ENCODE results near the gene KCNJ6. TPM values are rescaled to one million over a fixed set of nuclear protein-coding genes. Genes with fewer than 3 reads are reported as not detected.

KCNJ6 gene
- total RNA-seq, 1 experiment from 2014 or later, result not detected

DNA sequence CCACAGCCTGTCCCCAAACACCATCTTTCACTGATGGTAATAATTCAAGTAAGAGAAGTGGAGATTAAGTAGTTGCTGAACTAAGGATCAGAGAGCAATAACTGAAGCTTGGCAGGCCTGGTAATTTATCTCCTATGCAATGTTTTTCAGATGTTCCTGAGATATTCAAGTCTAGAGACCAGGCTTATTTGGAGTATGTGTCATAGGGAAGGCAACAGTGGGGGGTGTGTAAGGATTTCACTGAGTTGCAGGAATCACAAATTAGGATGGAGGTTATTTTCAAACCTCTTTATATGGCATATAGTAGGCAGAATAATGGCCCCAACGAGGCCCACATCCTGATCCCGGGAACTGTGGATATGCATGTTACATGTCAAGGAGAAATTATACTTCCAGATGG lies 171.7 kb downstream of the KCNJ6 start:
- no peaks in the 10 kb centered on the region for H3K9me3 ChIP-seq (ENCODE audit: control insufficient read depth in 1 of 2, insufficient read depth in 1 of 2, low read depth in 1 of 2, low read length in 2 of 2)

More for the DNA sequence above, 171.7 kb downstream of the KCNJ6 start:
- CTCF ChIA-PET, result no interaction called here
- no TSS peak for BruUV-seq (replicated peaks)
- TF ChIP-seq YY1 (IDR thresholded peaks at IDR 0.05; ENCODE audit: extremely low read depth, insufficient replicate concordance, low read depth, low read length) (no peak), ELF1 (IDR thresholded peaks at IDR 0.05; ENCODE audit: borderline replicate concordance, low read depth) (no peak), FOSL1 (IDR thresholded peaks at IDR 0.05; ENCODE audit: low read depth) (no peak), EZH2 (IDR thresholded peaks at IDR 0.05) (no peak), SP1 (IDR thresholded peaks at IDR 0.05; ENCODE audit: low read depth) (no peak), CEBPB (IDR thresholded peaks at IDR 0.05; ENCODE audit: low read depth) (no peak), SRF (IDR thresholded peaks at IDR 0.05; ENCODE audit: low read depth) (no peak), ZNF274 (IDR thresholded peaks at IDR 0.05; ENCODE audit: low read depth, low read length) (no peak), POLR2A (IDR thresholded peaks at IDR 0.05; ENCODE audit: borderline replicate concordance, extremely low read depth, insufficient read depth, insufficient read length) (no peak), TCF7L2 (IDR thresholded peaks at IDR 0.05; ENCODE audit: borderline replicate concordance, extremely low read depth, insufficient read depth, insufficient read length) (no peak), EGR1 (IDR thresholded peaks at IDR 0.05; ENCODE audit: low read depth) (no peak), CBX3 (IDR thresholded peaks at IDR 0.05; ENCODE audit: low read depth) (no peak), RAD21 (IDR thresholded peaks at IDR 0.05; ENCODE audit: low read depth) (no peak), JUND (IDR thresholded peaks at IDR 0.05) (no peak), POLR2AphosphoS5 (IDR thresholded peaks at IDR 0.05; ENCODE audit: low read depth, low read length) (no peak)
- TF ChIP-seq, protein P1, sequence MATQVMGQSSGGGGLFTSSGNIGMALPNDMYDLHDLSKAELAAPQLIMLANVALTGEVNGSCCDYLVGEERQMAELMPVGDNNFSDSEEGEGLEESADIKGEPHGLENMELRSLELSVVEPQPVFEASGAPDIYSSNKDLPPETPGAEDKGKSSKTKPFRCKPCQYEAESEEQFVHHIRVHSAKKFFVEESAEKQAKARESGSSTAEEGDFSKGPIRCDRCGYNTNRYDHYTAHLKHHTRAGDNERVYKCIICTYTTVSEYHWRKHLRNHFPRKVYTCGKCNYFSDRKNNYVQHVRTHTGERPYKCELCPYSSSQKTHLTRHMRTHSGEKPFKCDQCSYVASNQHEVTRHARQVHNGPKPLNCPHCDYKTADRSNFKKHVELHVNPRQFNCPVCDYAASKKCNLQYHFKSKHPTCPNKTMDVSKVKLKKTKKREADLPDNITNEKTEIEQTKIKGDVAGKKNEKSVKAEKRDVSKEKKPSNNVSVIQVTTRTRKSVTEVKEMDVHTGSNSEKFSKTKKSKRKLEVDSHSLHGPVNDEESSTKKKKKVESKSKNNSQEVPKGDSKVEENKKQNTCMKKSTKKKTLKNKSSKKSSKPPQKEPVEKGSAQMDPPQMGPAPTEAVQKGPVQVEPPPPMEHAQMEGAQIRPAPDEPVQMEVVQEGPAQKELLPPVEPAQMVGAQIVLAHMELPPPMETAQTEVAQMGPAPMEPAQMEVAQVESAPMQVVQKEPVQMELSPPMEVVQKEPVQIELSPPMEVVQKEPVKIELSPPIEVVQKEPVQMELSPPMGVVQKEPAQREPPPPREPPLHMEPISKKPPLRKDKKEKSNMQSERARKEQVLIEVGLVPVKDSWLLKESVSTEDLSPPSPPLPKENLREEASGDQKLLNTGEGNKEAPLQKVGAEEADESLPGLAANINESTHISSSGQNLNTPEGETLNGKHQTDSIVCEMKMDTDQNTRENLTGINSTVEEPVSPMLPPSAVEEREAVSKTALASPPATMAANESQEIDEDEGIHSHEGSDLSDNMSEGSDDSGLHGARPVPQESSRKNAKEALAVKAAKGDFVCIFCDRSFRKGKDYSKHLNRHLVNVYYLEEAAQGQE (IDR thresholded peaks at IDR 0.05; ENCODE audit: low read depth), result no peak
- TF ChIP-seq, protein P2, sequence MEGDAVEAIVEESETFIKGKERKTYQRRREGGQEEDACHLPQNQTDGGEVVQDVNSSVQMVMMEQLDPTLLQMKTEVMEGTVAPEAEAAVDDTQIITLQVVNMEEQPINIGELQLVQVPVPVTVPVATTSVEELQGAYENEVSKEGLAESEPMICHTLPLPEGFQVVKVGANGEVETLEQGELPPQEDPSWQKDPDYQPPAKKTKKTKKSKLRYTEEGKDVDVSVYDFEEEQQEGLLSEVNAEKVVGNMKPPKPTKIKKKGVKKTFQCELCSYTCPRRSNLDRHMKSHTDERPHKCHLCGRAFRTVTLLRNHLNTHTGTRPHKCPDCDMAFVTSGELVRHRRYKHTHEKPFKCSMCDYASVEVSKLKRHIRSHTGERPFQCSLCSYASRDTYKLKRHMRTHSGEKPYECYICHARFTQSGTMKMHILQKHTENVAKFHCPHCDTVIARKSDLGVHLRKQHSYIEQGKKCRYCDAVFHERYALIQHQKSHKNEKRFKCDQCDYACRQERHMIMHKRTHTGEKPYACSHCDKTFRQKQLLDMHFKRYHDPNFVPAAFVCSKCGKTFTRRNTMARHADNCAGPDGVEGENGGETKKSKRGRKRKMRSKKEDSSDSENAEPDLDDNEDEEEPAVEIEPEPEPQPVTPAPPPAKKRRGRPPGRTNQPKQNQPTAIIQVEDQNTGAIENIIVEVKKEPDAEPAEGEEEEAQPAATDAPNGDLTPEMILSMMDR (IDR thresholded peaks at IDR 0.05 in 2 of 3, conservative IDR thresholded peaks at IDR 0.05 in 1 of 3; ENCODE audit: borderline replicate concordance in 1 of 3, insufficient read depth in 1 of 3, low read depth in 2 of 3, low read length in 2 of 3), result no peak
- TF ChIP-seq, protein P3, sequence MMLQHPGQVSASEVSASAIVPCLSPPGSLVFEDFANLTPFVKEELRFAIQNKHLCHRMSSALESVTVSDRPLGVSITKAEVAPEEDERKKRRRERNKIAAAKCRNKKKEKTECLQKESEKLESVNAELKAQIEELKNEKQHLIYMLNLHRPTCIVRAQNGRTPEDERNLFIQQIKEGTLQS (IDR thresholded peaks at IDR 0.05), result no peak
- TF ChIP-seq, protein P4, sequence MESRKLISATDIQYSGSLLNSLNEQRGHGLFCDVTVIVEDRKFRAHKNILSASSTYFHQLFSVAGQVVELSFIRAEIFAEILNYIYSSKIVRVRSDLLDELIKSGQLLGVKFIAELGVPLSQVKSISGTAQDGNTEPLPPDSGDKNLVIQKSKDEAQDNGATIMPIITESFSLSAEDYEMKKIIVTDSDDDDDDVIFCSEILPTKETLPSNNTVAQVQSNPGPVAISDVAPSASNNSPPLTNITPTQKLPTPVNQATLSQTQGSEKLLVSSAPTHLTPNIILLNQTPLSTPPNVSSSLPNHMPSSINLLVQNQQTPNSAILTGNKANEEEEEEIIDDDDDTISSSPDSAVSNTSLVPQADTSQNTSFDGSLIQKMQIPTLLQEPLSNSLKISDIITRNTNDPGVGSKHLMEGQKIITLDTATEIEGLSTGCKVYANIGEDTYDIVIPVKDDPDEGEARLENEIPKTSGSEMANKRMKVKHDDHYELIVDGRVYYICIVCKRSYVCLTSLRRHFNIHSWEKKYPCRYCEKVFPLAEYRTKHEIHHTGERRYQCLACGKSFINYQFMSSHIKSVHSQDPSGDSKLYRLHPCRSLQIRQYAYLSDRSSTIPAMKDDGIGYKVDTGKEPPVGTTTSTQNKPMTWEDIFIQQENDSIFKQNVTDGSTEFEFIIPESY (IDR thresholded peaks at IDR 0.05; ENCODE audit: extremely low read depth, insufficient replicate concordance, low read length), result no peak
- no peaks in the 10 kb centered on the region for H3K4me1 ChIP-seq (ENCODE audit: control insufficient read depth in 1 of 2, insufficient read depth in 2 of 2, low read length in 2 of 2)
- RAD21 ChIA-PET (ENCODE audit: low non-redundant PET in 1 of 2, low total read pairs in 2 of 2, uncharacterized antibody in 2 of 2, unreplicated experiment in 2 of 2), result no interaction called here
- DNase-seq (ENCODE audit: low read depth, low spot score), result no peak
- H3K4me3 ChIP-seq (replicated peaks in 1 of 2; ENCODE audit: low read depth in 1 of 2, low read length in 2 of 2), result no peak overlapping the region
- H3K9me2 ChIP-seq (ENCODE audit: insufficient read depth), result no peaks in the 10 kb centered on the region
- H3K79me2 ChIP-seq (ENCODE audit: insufficient read depth, low read length), result no peaks in the 10 kb centered on the region
- peaks cover 7% of the 10 kb centered on the region; the same call in 1 of the 2 replicates for H3K27me3 ChIP-seq (ENCODE audit: insufficient read depth, low read length)
- intact Hi-C loops (cut with micrococcal nuclease), result no loop called here
- H3K27ac ChIP-seq (ENCODE audit: low read depth, low read length), result no peak overlapping the region
- ATAC-seq, result no peak
- H4K20me1 ChIP-seq (ENCODE audit: insufficient read depth), result no peaks in the 10 kb centered on the region
- POLR2A ChIA-PET, result no interaction called here
- no peak overlapping the region for H2AFZ ChIP-seq (ENCODE audit: low read depth, low read length, poor library complexity, severe bottlenecking)
- no peaks in the 10 kb centered on the region for H3K36me3 ChIP-seq (ENCODE audit: control insufficient read depth in 1 of 2, insufficient read depth in 2 of 2, low read length in 2 of 2)
- no peak overlapping the region for H3K9ac ChIP-seq (ENCODE audit: low read length)
- H3K4me2 ChIP-seq (ENCODE audit: low read length), result no peak overlapping the region

Measured in HCT116 (cell line).